Caco-2 (cell line): ENCODE results near the gene TRAPPC10. TPM values are rescaled to one million over a fixed set of nuclear protein-coding genes. Genes with fewer than 3 reads are reported as not detected.

Source experiments
- BruUV-seq: library from RNA; stranded (reverse); fragments of 400-500 nt; replicated peaks from 2 replicates; lab custom pipeline; 2021; lab: Mats Ljungman, UMichigan
- CTCF ChIA-PET: fragments of 300-600 bp; sonication (Branson Sonifier 250); formaldehyde crosslinking; loops from one replicate; lab custom pipeline; 2022; ENCODE audit warnings: antibody characterized with exemption; lab: Charles Lee
- POLR2A ChIA-PET: fragments of 300-600 bp; sonication (Branson Sonifier 250); formaldehyde crosslinking; loops from one replicate; lab custom pipeline; 2022; ENCODE audit warnings: antibody characterized with exemption; lab: Charles Lee
- DNase-seq, 2 experiments: peaks; one replicate each; pipeline versions ENCODE4 v3.0.0 to v3.0.0-alpha.2; 2020 to 2022
- H3K27me3 ChIP-seq: replicated peaks from 2 replicates; pipeline ENCODE4 v1.6.0; 2011; ENCODE audit warnings: low read length; ENCODE audit not compliant: control insufficient read depth, insufficient read depth
- H3K36me3 ChIP-seq: 2 replicates; pipeline ENCODE4 v1.5.1; 2011; ENCODE audit warnings: low read length; ENCODE audit not compliant: control insufficient read depth, insufficient read depth
- H3K4me1 ChIP-seq: fragments of 250-450 bp; sonication (Bioruptor Pico); 2 replicates; pipeline ENCODE4 v1.5.1; 2020; ENCODE audit warnings: mild to moderate bottlenecking
- H3K4me3 ChIP-seq: 2 replicates; pipeline ENCODE4 v1.5.1; 2011; ENCODE audit warnings: low read depth, mild to moderate bottlenecking, control low read depth, low read length
- H3K9me3 ChIP-seq: fragments of 250-450 bp; sonication (Bioruptor Pico); 2 replicates; pipeline ENCODE4 v1.5.1; 2020; ENCODE audit warnings: mild to moderate bottlenecking, moderate library complexity
- H3K27ac Mint-ChIP-seq: one replicate; pipeline ENCODE4 v1.8.0; 2022; ENCODE audit warnings: mixed read lengths; ENCODE audit not compliant: unreplicated experiment
- H3K27me3 Mint-ChIP-seq: one replicate; pipeline ENCODE4 v1.8.0; 2022; ENCODE audit warnings: mixed read lengths; ENCODE audit not compliant: insufficient read depth, unreplicated experiment
- H3K36me3 Mint-ChIP-seq: one replicate; pipeline ENCODE4 v1.8.0; 2022; ENCODE audit warnings: mild to moderate bottlenecking, mixed read lengths; ENCODE audit not compliant: insufficient read depth, unreplicated experiment
- H3K4me1 Mint-ChIP-seq: one replicate; pipeline ENCODE4 v1.8.0; 2022; ENCODE audit warnings: low read depth, mixed read lengths; ENCODE audit not compliant: unreplicated experiment
- H3K4me3 Mint-ChIP-seq: one replicate; pipeline ENCODE4 v1.8.0; 2022; ENCODE audit warnings: mild to moderate bottlenecking, moderate library complexity, mixed read lengths; ENCODE audit not compliant: unreplicated experiment
- H3K9me3 Mint-ChIP-seq: one replicate; pipeline ENCODE4 v1.8.0; 2022; ENCODE audit warnings: mixed read lengths; ENCODE audit not compliant: unreplicated experiment
- intact Hi-C: fragments of 100-400 bp; cut with micrococcal nuclease; formaldehyde crosslinking; loops from one replicate; pipeline ENCODE4 v1.10.0; 2022; ENCODE audit not compliant: unreplicated experiment
- total RNA-seq: library from RNA; stranded (reverse); gene quantifications from 2 replicates; pipeline ENCODE4 v1.2.3, GENCODE V29; 2022
- TF ChIP-seq, protein P1 (sequence below), 2 experiments: fragments of 200-600 bp in 1 of 2; IDR thresholded peaks; 1 replicate in 1 of 2; 2 replicates in 1 of 2; pipeline versions ENCODE4 v1.5.1 to v1.8.0; 2011 to 2022; ENCODE audit warnings: antibody characterized with exemption in 1 of 2, control low read depth in 1 of 2, inconsistent platforms in 1 of 2, low read depth in 1 of 2, low read length in 1 of 2, mild to moderate bottlenecking in 1 of 2, moderate library complexity in 1 of 2; ENCODE audit not compliant: insufficient read depth in 1 of 2, severe bottlenecking in 1 of 2, unreplicated experiment in 1 of 2

TRAPPC10 gene
- total RNA-seq, 1 experiment from 2014 or later, result 43.4 TPM

DNA sequence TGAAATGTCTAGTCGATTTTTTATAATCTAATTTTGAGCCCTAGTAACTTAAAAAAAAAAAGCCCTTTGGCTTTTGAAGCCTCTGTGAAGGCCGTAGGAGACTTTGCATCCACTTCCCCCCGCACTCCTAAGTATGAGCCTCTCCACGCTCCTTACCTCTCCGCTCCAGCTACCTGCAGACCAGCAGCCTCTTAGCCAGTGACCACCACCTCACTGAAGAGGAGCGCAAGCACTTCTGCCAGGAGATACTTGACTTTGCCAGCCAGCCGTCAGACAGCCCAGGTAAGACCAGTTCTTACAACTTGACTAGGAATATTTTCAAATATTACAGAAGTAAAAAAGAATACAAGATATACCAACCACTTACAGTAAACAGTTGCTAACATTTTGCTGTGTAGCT, 67.7 kb downstream of the TRAPPC10 start:
- no peak overlapping the region for H3K4me3 Mint-ChIP-seq
- H3K9me3 Mint-ChIP-seq, result no peaks in the 10 kb centered on the region
- intact Hi-C loops, result no loop called here
- H3K27me3 ChIP-seq, result no peaks in the 10 kb centered on the region
- DNase-seq, result no peak
- H3K27me3 Mint-ChIP-seq, result no peaks in the 10 kb centered on the region
- POLR2A ChIA-PET, result no interaction called here
- H3K27ac Mint-ChIP-seq, result no peak overlapping the region
- H3K36me3 ChIP-seq, result 0 out of 2 replicates have a peak, but pooled peaks cover under 1% of the 10 kb centered on the region
- TF ChIP-seq, protein P1, sequence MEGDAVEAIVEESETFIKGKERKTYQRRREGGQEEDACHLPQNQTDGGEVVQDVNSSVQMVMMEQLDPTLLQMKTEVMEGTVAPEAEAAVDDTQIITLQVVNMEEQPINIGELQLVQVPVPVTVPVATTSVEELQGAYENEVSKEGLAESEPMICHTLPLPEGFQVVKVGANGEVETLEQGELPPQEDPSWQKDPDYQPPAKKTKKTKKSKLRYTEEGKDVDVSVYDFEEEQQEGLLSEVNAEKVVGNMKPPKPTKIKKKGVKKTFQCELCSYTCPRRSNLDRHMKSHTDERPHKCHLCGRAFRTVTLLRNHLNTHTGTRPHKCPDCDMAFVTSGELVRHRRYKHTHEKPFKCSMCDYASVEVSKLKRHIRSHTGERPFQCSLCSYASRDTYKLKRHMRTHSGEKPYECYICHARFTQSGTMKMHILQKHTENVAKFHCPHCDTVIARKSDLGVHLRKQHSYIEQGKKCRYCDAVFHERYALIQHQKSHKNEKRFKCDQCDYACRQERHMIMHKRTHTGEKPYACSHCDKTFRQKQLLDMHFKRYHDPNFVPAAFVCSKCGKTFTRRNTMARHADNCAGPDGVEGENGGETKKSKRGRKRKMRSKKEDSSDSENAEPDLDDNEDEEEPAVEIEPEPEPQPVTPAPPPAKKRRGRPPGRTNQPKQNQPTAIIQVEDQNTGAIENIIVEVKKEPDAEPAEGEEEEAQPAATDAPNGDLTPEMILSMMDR (IDR thresholded peaks at IDR 0.05; ENCODE audit: insufficient read depth in 1 of 2, low read depth in 1 of 2, low read length in 1 of 2, severe bottlenecking in 1 of 2, unreplicated experiment in 1 of 2), result no peak
- H3K9me3 ChIP-seq, result no peaks in the 10 kb centered on the region
- H3K4me3 ChIP-seq, result no peak overlapping the region
- no TSS peak for BruUV-seq
- peaks cover 6% of the 10 kb centered on the region for H3K4me1 Mint-ChIP-seq
- peaks cover 19% of the 10 kb centered on the region; the same call in 1 of the 2 replicates for H3K4me1 ChIP-seq
- H3K36me3 Mint-ChIP-seq, result peaks cover 87% of the 10 kb centered on the region
- CTCF ChIA-PET, result no interaction called here

DNA sequence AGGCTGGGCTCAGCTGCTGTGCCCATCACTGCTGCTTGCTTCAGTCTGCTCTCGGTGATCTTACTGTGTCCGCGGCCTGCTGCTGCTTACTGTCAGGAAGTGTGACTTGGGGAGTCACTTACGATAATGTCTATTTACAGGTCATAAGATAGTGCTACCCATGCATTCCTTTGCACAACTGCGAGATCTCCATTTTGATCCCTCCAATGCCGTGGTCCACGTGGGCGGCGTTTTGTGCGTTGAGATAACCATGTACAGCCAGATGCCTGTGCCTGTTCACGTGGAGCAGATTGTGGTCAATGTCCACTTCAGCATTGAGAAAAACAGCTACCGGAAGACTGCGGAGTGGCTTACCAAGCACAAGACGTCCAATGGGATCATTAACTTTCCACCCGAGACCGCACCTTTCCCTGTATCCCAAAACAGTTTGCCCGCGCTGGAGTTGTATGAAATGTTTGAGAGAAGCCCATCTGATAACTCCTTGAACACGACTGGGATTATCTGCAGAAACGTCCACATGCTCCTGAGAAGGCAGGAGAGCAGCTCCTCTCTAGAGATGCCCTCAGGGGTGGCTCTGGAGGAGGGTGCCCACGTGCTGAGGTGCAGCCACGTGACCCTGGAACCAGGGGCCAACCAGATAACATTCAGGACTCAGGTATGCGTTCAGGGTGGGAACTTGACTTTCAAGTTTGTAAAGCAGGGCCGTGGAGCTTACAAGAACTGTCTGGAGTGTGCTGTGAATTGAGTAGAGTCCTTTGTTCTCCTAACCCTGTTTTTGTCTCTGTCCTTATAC, 70.7 kb downstream of the TRAPPC10 start:
- Histone ChIP-seq H3K4me3 (no peak overlapping the region), H3K4me1 (peaks cover 19% of the 10 kb centered on the region; the same call in 1 of the 2 replicates), H3K36me3 (0 out of 2 replicates have a peak, but pooled peaks cover 3% of the 10 kb centered on the region), H3K27me3 (no peaks in the 10 kb centered on the region), H3K9me3 (no peaks in the 10 kb centered on the region)
- intact Hi-C loops, result no loop called here
- BruUV-seq, result no TSS peak
- Mint-ChIP-seq H3K27me3 (no peaks in the 10 kb centered on the region), H3K9me3 (no peaks in the 10 kb centered on the region), H3K27ac (no peak overlapping the region), H3K4me1 (peaks cover 10% of the 10 kb centered on the region), H3K4me3 (no peak overlapping the region), H3K36me3 (peaks cover 93% of the 10 kb centered on the region)
- DNase-seq, result peak; percentile 68 to 70
- CTCF ChIA-PET, result no interaction called here
- POLR2A ChIA-PET, result interaction anchor here (0.7 kb wide), 1 partner anchor 10 kb away, joined by 3 read pairs; no protein-coding TSS in a partner anchor
- TF ChIP-seq, protein P1 (IDR thresholded peaks at IDR 0.05; ENCODE audit: insufficient read depth in 1 of 2, low read depth in 1 of 2, low read length in 1 of 2, severe bottlenecking in 1 of 2, unreplicated experiment in 1 of 2), result no peak

DNA sequence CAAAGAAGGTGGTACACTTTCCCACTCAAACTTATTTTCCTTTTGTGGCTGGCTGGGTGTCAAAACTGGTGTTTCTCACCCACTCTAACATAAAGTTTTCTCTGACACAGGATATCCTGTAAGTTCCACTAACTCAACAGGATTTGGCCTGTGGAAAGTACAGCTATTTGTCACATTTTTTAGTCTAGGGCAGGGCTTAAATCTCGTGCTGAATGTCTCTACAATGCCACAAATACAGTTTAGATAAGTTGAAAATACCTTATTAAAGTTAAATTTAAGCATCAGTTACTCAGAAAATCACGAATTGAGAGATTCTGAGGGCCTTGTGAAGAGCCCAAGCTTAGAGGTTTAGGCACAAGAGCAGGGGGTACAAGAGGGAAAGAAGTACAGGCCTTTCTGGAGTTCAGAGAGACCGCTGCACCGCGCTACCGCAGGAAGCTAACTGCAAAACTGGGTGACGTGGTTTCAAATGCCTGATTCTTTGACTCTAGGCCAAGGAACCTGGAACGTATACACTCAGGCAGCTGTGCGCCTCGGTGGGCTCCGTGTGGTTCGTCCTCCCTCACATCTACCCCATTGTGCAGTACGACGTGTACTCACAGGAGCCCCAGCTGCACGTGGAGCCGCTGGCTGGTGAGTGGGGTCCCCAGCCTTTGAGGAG, 71.7 kb downstream of the TRAPPC10 start:
- H3K27ac Mint-ChIP-seq, result no peak overlapping the region
- H3K9me3 Mint-ChIP-seq, result no peaks in the 10 kb centered on the region
- no peaks in the 10 kb centered on the region for H3K27me3 Mint-ChIP-seq
- H3K4me1 Mint-ChIP-seq, result peaks cover 15% of the 10 kb centered on the region
- TF ChIP-seq, protein P1 (IDR thresholded peaks at IDR 0.05; ENCODE audit: insufficient read depth in 1 of 2, low read depth in 1 of 2, low read length in 1 of 2, severe bottlenecking in 1 of 2, unreplicated experiment in 1 of 2), result no peak
- intact Hi-C loops, result no loop called here
- Histone ChIP-seq H3K27me3 (no peaks in the 10 kb centered on the region), H3K9me3 (no peaks in the 10 kb centered on the region), H3K4me3 (no peak overlapping the region), H3K36me3 (0 out of 2 replicates have a peak, but pooled peaks cover 3% of the 10 kb centered on the region), H3K4me1 (peaks cover 19% of the 10 kb centered on the region; the same call in 1 of the 2 replicates)
- H3K4me3 Mint-ChIP-seq, result no peak overlapping the region
- no TSS peak for BruUV-seq
- DNase-seq, result no peak
- CTCF ChIA-PET, result no interaction called here
- peaks cover 95% of the 10 kb centered on the region for H3K36me3 Mint-ChIP-seq
- POLR2A ChIA-PET, result interaction anchor here (0.7 kb wide), 1 partner anchor 11 kb away, joined by 3 read pairs; no protein-coding TSS in a partner anchor
